Activated T-cell treated with anti-CD3 and anti-CD28 coated beads for 24 hours (primary cell): Measurements from ENCODE around the gene MMP19.
"Not testable (repeated sequence)": the region's sequence is repeated elsewhere in the genome, so short reads cannot be mapped to it uniquely, and the experiment has no call there.

ENCODE experiments used
- DNase-seq: peaks from one replicate; pipeline ENCODE4 v3.0.0-alpha.2; 2020; ENCODE audit warnings: low read depth

MMP19 gene

GRCh38 chr12:55842681-55843429, at the start of gene MMP19:
MMP19 (minus strand) TSS chr12:55842936; CDS start chr12:55842830, 106 bp downstream.
- no peak for DNase-seq

- no peak for DNase-seq
Measured at GRCh38 chr12:55891310-55891709, 48.6 kb upstream of the MMP19 start.

- DNase-seq, result no peak
Measured at GRCh38 chr12:55885113-55885512, 42.4 kb upstream of the MMP19 start.

GRCh38 chr12:55877824-55878223, 35.1 kb upstream of the MMP19 start:
- no peak for DNase-seq

- no peak for DNase-seq
Measured at GRCh38 chr12:55875704-55876467, 33.1 kb upstream of the MMP19 start.

GRCh38 chr12:55874443-55874842, 31.7 kb upstream of the MMP19 start:
- DNase-seq, result no peak

GRCh38 chr12:55866454-55867004, 23.8 kb upstream of the MMP19 start:
- not testable (repeated sequence) for DNase-seq

- no peak for DNase-seq
Measured at GRCh38 chr12:55865327-55865726, 22.6 kb upstream of the MMP19 start.

GRCh38 chr12:55862931-55863330, 20.2 kb upstream of the MMP19 start:
- DNase-seq, result not testable (repeated sequence)

GRCh38 chr12:55862286-55862685, 19.6 kb upstream of the MMP19 start:
- DNase-seq, result no peak

- no peak for DNase-seq
Measured at GRCh38 chr12:55861871-55862270, 19.1 kb upstream of the MMP19 start.

GRCh38 chr12:55861396-55861795, 18.7 kb upstream of the MMP19 start:
- DNase-seq, result no peak

GRCh38 chr12:55852740-55853139, 10.0 kb upstream of the MMP19 start:
- no peak for DNase-seq

- no peak for DNase-seq
Measured at GRCh38 chr12:55850893-55851292, 8.2 kb upstream of the MMP19 start.

GRCh38 chr12:55850401-55850800, 7.7 kb upstream of the MMP19 start:
- DNase-seq, result no peak

- DNase-seq, result no peak
Measured at GRCh38 chr12:55849616-55850343, 7.0 kb upstream of the MMP19 start.

GRCh38 chr12:55847603-55848291, 5.0 kb upstream of the MMP19 start:
- DNase-seq, result no peak

GRCh38 chr12:55847033-55847432, 4.3 kb upstream of the MMP19 start:
- no peak for DNase-seq

- DNase-seq, result no peak
Measured at GRCh38 chr12:55845785-55846496, 3.2 kb upstream of the MMP19 start.

- DNase-seq, result no peak
Measured at GRCh38 chr12:55845361-55845760, 2.6 kb upstream of the MMP19 start.

- no peak for DNase-seq
Measured at GRCh38 chr12:55844961-55845360, 2.2 kb upstream of the MMP19 start.
